Measurements from ENCODE around the gene RAB3C. TPM values are rescaled to one million over a fixed set of nuclear protein-coding genes. Genes with fewer than 3 reads are reported as not detected.

RAB3C gene
- total RNA-seq, 1 donor from 2014 or later, result 0.45 TPM

DNA sequence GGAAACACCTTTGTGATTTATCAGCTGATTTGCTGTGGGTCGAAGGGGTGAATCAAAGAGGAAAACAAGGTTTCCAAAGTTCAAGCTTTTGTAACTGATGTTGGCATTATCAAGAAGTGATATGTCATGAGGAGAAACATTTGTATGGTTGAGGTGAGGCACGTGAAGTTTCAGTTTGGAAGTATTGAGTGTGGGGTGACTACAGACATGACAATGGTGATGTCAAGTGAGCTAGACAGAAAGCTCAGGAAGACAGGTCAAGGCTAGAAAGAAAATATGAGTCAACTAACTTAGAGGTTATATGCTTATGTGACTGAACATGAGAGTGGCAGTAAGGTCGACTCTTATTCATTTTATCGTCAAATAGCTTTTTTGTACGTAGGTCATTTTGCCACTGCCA, 99.1 kb downstream of the RAB3C start:
- H3K27ac ChIP-seq (ENCODE audit: low read depth, low read length), result no peak overlapping the region
- no peaks in the 10 kb centered on the region for H3K4me1 ChIP-seq (ENCODE audit: insufficient read depth, low read length)
- no peaks in the 10 kb centered on the region for H3K27me3 Mint-ChIP-seq (ENCODE audit: low read depth, unreplicated experiment)
- FAIRE-seq (no peak), DNase-seq (ENCODE audit: low read depth) (no peak)
- no peaks in the 10 kb centered on the region for H3K9me3 Mint-ChIP-seq (ENCODE audit: unreplicated experiment)
- no peak overlapping the region for H3K4me3 ChIP-seq (ENCODE audit: insufficient read depth, low read depth, low read length)
- no peaks in the 10 kb centered on the region for H3K36me3 ChIP-seq (ENCODE audit: insufficient read depth, low read length)
- no peak overlapping the region for H3K9ac ChIP-seq (ENCODE audit: low read length)
- H3K4me1 Mint-ChIP-seq (ENCODE audit: low read depth, unreplicated experiment), result no peaks in the 10 kb centered on the region
- H4K20me1 ChIP-seq (ENCODE audit: insufficient read depth, low read length), result no peaks in the 10 kb centered on the region
- no peaks in the 10 kb centered on the region for H3K27me3 ChIP-seq (ENCODE audit: insufficient read depth, low read length)
- no peaks in the 10 kb centered on the region for H3K9me3 ChIP-seq (ENCODE audit: insufficient read depth, low read depth, low read length)
- no peak overlapping the region for H2AFZ ChIP-seq (ENCODE audit: low read depth, low read length)
- H3K4me2 ChIP-seq (ENCODE audit: low read length), result no peak overlapping the region
- no peaks in the 10 kb centered on the region for H3K79me2 ChIP-seq (ENCODE audit: insufficient read depth, low read length)
- H3K36me3 Mint-ChIP-seq (ENCODE audit: low read depth, unreplicated experiment), result no peaks in the 10 kb centered on the region
- no peak overlapping the region for H3K4me3 Mint-ChIP-seq (ENCODE audit: unreplicated experiment)
- TF ChIP-seq, protein P1, sequence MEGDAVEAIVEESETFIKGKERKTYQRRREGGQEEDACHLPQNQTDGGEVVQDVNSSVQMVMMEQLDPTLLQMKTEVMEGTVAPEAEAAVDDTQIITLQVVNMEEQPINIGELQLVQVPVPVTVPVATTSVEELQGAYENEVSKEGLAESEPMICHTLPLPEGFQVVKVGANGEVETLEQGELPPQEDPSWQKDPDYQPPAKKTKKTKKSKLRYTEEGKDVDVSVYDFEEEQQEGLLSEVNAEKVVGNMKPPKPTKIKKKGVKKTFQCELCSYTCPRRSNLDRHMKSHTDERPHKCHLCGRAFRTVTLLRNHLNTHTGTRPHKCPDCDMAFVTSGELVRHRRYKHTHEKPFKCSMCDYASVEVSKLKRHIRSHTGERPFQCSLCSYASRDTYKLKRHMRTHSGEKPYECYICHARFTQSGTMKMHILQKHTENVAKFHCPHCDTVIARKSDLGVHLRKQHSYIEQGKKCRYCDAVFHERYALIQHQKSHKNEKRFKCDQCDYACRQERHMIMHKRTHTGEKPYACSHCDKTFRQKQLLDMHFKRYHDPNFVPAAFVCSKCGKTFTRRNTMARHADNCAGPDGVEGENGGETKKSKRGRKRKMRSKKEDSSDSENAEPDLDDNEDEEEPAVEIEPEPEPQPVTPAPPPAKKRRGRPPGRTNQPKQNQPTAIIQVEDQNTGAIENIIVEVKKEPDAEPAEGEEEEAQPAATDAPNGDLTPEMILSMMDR (IDR thresholded peaks at IDR 0.05; ENCODE audit: insufficient read depth, low read depth, low read length), result no peak
- no peak for TF ChIP-seq EZH2 (IDR thresholded peaks at IDR 0.05; ENCODE audit: insufficient read depth, low read length)
- no peak overlapping the region for H3K27ac Mint-ChIP-seq (ENCODE audit: unreplicated experiment)

DNA sequence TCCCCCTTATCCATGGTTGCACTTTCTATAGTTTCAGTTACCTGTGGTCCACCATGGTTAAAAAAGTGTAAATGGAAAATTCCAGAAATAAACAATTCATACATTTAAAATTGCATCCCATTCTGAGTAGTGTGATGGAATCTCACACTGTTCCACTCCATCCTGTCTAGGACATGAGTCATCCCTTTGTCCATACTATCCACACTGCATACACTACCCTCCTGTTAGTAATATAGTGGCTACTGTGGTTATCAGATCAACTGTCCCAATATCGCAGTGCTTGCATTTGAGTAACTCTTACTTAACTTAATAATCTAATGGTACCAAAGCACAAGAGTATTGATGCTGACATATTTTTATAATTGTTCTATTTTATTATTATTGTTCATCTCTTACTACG, 100.7 kb downstream of the RAB3C start:
- H3K27me3 ChIP-seq (ENCODE audit: insufficient read depth, low read length), result no peaks in the 10 kb centered on the region
- DNase-seq (ENCODE audit: low read depth) (no peak), FAIRE-seq (no peak)
- no peaks in the 10 kb centered on the region for H3K79me2 ChIP-seq (ENCODE audit: insufficient read depth, low read length)
- Mint-ChIP-seq H3K4me1 (ENCODE audit: low read depth, unreplicated experiment) (no peaks in the 10 kb centered on the region), H3K27me3 (ENCODE audit: low read depth, unreplicated experiment) (no peaks in the 10 kb centered on the region), H3K9me3 (ENCODE audit: unreplicated experiment) (no peaks in the 10 kb centered on the region), H3K27ac (ENCODE audit: unreplicated experiment) (no peak overlapping the region), H3K4me3 (ENCODE audit: unreplicated experiment) (no peak overlapping the region), H3K36me3 (ENCODE audit: low read depth, unreplicated experiment) (no peaks in the 10 kb centered on the region)
- H4K20me1 ChIP-seq (ENCODE audit: insufficient read depth, low read length), result no peaks in the 10 kb centered on the region
- H3K4me1 ChIP-seq (ENCODE audit: insufficient read depth, low read length), result no peaks in the 10 kb centered on the region
- no peaks in the 10 kb centered on the region for H3K36me3 ChIP-seq (ENCODE audit: insufficient read depth, low read length)
- H3K9me3 ChIP-seq (ENCODE audit: insufficient read depth, low read depth, low read length), result no peaks in the 10 kb centered on the region
- no peak overlapping the region for H3K27ac ChIP-seq (ENCODE audit: low read depth, low read length)
- H3K4me2 ChIP-seq (ENCODE audit: low read length), result no peak overlapping the region
- TF ChIP-seq, protein P1 (IDR thresholded peaks at IDR 0.05; ENCODE audit: insufficient read depth, low read depth, low read length), result no peak
- no peak for TF ChIP-seq EZH2 (IDR thresholded peaks at IDR 0.05; ENCODE audit: insufficient read depth, low read length)
- no peak overlapping the region for H2AFZ ChIP-seq (ENCODE audit: low read depth, low read length)
- no peak overlapping the region for H3K4me3 ChIP-seq (ENCODE audit: insufficient read depth, low read depth, low read length)
- no peak overlapping the region for H3K9ac ChIP-seq (ENCODE audit: low read length)

DNA sequence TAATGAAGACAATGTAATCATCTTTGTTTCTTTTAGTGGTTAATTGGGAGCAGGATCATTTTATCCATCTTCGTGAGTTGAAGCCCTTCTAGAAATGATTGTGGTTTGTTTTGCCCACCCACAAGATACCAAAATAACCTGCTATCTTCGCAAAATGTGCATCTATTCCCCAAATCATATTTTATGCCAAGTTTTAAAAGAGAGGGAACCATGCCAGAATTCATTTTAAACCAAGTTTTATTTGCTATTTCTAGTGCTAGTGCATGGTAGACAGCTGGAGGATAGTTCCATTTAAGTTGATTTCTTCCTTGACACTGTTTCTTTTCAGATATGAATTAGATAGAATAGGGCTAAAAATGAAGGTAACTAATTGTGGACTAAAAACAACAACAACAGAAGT, 104.2 kb downstream of the RAB3C start:
- no peak for FAIRE-seq
- H3K27me3 ChIP-seq (ENCODE audit: insufficient read depth, low read length), result no peaks in the 10 kb centered on the region
- H3K27ac Mint-ChIP-seq (ENCODE audit: unreplicated experiment), result no peak overlapping the region
- H3K27me3 Mint-ChIP-seq (ENCODE audit: low read depth, unreplicated experiment), result no peaks in the 10 kb centered on the region
- no peaks in the 10 kb centered on the region for H3K9me3 Mint-ChIP-seq (ENCODE audit: unreplicated experiment)
- no peaks in the 10 kb centered on the region for H3K9me3 ChIP-seq (ENCODE audit: insufficient read depth, low read depth, low read length)
- no peak overlapping the region for H2AFZ ChIP-seq (ENCODE audit: low read depth, low read length)
- H3K4me2 ChIP-seq (ENCODE audit: low read length), result no peak overlapping the region
- no peaks in the 10 kb centered on the region for H3K4me1 ChIP-seq (ENCODE audit: insufficient read depth, low read length)
- no peaks in the 10 kb centered on the region for H3K36me3 Mint-ChIP-seq (ENCODE audit: low read depth, unreplicated experiment)
- TF ChIP-seq EZH2 (IDR thresholded peaks at IDR 0.05; ENCODE audit: insufficient read depth, low read length), result no peak
- TF ChIP-seq, protein P1 (IDR thresholded peaks at IDR 0.05; ENCODE audit: insufficient read depth, low read depth, low read length), result no peak
- no peak overlapping the region for H3K9ac ChIP-seq (ENCODE audit: low read length)
- no peak for DNase-seq (ENCODE audit: low read depth)
- H3K27ac ChIP-seq (ENCODE audit: low read depth, low read length), result no peak overlapping the region
- H3K79me2 ChIP-seq (ENCODE audit: insufficient read depth, low read length), result no peaks in the 10 kb centered on the region
- H3K4me3 ChIP-seq (ENCODE audit: insufficient read depth, low read depth, low read length), result no peak overlapping the region
- no peaks in the 10 kb centered on the region for H3K4me1 Mint-ChIP-seq (ENCODE audit: low read depth, unreplicated experiment)
- no peak overlapping the region for H3K4me3 Mint-ChIP-seq (ENCODE audit: unreplicated experiment)
- no peaks in the 10 kb centered on the region for H3K36me3 ChIP-seq (ENCODE audit: insufficient read depth, low read length)
- no peaks in the 10 kb centered on the region for H4K20me1 ChIP-seq (ENCODE audit: insufficient read depth, low read length)
